ENCODE measurements around the gene ECHDC3.
"Not testable (repeated sequence)": the region's sequence is repeated elsewhere in the genome, so short reads cannot be mapped to it uniquely, and the experiment has no call there.

ECHDC3 gene

GRCh38 chr10:11716686-11717085, 25.5 kb upstream of the ECHDC3 start:
- DNase-seq, result no peak

- no peak for DNase-seq
Measured at GRCh38 chr10:11719496-11720259, 22.5 kb upstream of the ECHDC3 start.

GRCh38 chr10:11720260-11720741, 21.9 kb upstream of the ECHDC3 start:
- no peak for DNase-seq

- DNase-seq, result no peak
Measured at GRCh38 chr10:11721806-11722205, 20.4 kb upstream of the ECHDC3 start.

- DNase-seq, result no peak
Measured at GRCh38 chr10:11723359-11723758, 18.8 kb upstream of the ECHDC3 start.

GRCh38 chr10:11724938-11725776, 17.0 kb upstream of the ECHDC3 start:
- peak in 1 of 2 donors; percentile 77 for DNase-seq

GRCh38 chr10:11725912-11726311, 16.3 kb upstream of the ECHDC3 start:
- DNase-seq, result no peak

- no peak for DNase-seq
Measured at GRCh38 chr10:11727563-11727962, 14.6 kb upstream of the ECHDC3 start.

GRCh38 chr10:11728353-11728752, 13.8 kb upstream of the ECHDC3 start:
- DNase-seq, result no peak

GRCh38 chr10:11729790-11730315, 12.3 kb upstream of the ECHDC3 start:
- no peak for DNase-seq

GRCh38 chr10:11730779-11731178, 11.4 kb upstream of the ECHDC3 start:
- no peak for DNase-seq

GRCh38 chr10:11736767-11737166, 5.4 kb upstream of the ECHDC3 start:
- not testable (repeated sequence) for DNase-seq

- DNase-seq, result not testable (repeated sequence)
Measured at GRCh38 chr10:11737258-11738032, 4.7 kb upstream of the ECHDC3 start.

GRCh38 chr10:11740907-11741306, 1.3 kb upstream of the ECHDC3 start:
- DNase-seq, result no peak

- no peak for DNase-seq
Measured at GRCh38 chr10:11741608-11742007, 574 bp upstream of the ECHDC3 start.

GRCh38 chr10:11742779-11743298, 657 bp downstream of the ECHDC3 start:
- DNase-seq, result no peak

GRCh38 chr10:11743461-11744338, 1.5 kb downstream of the ECHDC3 start:
- DNase-seq, result no peak

GRCh38 chr10:11745045-11745444, 2.9 kb downstream of the ECHDC3 start:
- no peak for DNase-seq

- DNase-seq, result no peak
Measured at GRCh38 chr10:11746883-11747539, 4.8 kb downstream of the ECHDC3 start.

- DNase-seq, result no peak
Measured at GRCh38 chr10:11748866-11749265, 6.7 kb downstream of the ECHDC3 start.

GRCh38 chr10:11750420-11750819, 8.2 kb downstream of the ECHDC3 start:
- DNase-seq, result no peak
